Heart right ventricle (tissue), 16 donors: ENCODE measurements around the gene GDAP1L1. TPM values are rescaled to one million over a fixed set of nuclear protein-coding genes. Genes with fewer than 3 reads are reported as not detected.

ENCODE experiments used
- ATAC-seq, 8 donors: fragments of 200-7000 bp; cut with Tn5 transposase; one replicate each; pipeline ENCODE4 v1.9.1; 2020; ENCODE audit warnings: mild to moderate bottlenecking in 8 of 8, moderate library complexity in 8 of 8, moderate number of reproducible peaks in 1 of 8
- DNase-seq, 2 donors: peaks; one replicate each; pipeline ENCODE4 v3.0.0-alpha.2; 2020
- H3K27ac ChIP-seq, 10 donors: fragments of 200-600 bp; sonication (generic) in 2 of 10; one replicate each; pipeline versions ENCODE4 v1.5.0 to v1.8.0; 2020 to 2022; ENCODE audit warnings: mild to moderate bottlenecking in 3 of 10
- H3K27me3 ChIP-seq, 7 donors: fragments of 200-600 bp; one replicate each; pipeline ENCODE4 v1.8.0; 2021 to 2022; ENCODE audit warnings: mild to moderate bottlenecking in 2 of 7
- H3K36me3 ChIP-seq, 9 donors: fragments of 200-600 bp; sonication (generic) in 1 of 9; one replicate each; pipeline versions ENCODE4 v1.5.0 to v1.8.0; 2020 to 2022; ENCODE audit warnings: mild to moderate bottlenecking in 2 of 9
- H3K4me1 ChIP-seq, 9 donors: fragments of 200-600 bp; sonication (generic) in 1 of 9; one replicate each; pipeline versions ENCODE4 v1.5.0 to v1.8.0; 2020 to 2022; ENCODE audit warnings: mild to moderate bottlenecking in 4 of 9
- H3K4me3 ChIP-seq, 10 donors: fragments of 200-600 bp; sonication (generic) in 2 of 10; one replicate each; pipeline versions ENCODE4 v1.5.0 to v1.8.0; 2020 to 2022; ENCODE audit warnings: mild to moderate bottlenecking in 7 of 10, moderate library complexity in 2 of 10
- H3K9me3 ChIP-seq, 11 donors: fragments of 200-600 bp in 10 of 11; sonication (generic) in 2 of 11; one replicate each; pipeline versions ENCODE4 v1.5.0 to v1.8.0; 2013 to 2022; ENCODE audit warnings: mild to moderate bottlenecking in 2 of 11, control low read depth in 1 of 11, moderate library complexity in 1 of 11
- whole genome bisulfite sequencing, 2 donors: extraction: QIAGEN DNeasy Blood & Tissue Kit; methylation state at CpG; one replicate each; pipeline ENCODE4 v1.1.7; 2013; ENCODE audit warnings: inconsistent platforms in 1 of 2; 5-methylcytosine and 5-hydroxymethylcytosine counted together
- intact Hi-C, 10 donors: fragments of 100-400 bp; cut with DNase I; formaldehyde crosslinking; loops; one replicate each; pipeline versions ENCODE4 v1.11.1 to v1.14.2; 2022
- polyA plus RNA-seq, 2 donors: library from polyadenylated mRNA; stranded (reverse); fragments of 200-250 nt; gene quantifications; one replicate each; pipeline ENCODE4 v1.2.3, GENCODE V29; 2013
- total RNA-seq, 10 donors: library from RNA; stranded (reverse); fragmentation: NEBNext Ultra II Directional in 3 of 10; extraction: Animal tissue kit (Norgen Biotek cat#: 25700) in 3 of 10; gene quantifications; one replicate each; pipeline versions ENCODE4 v1.2.1 to v1.2.4, GENCODE V29; 2021 to 2023
- TF ChIP-seq, protein P1 (sequence below), 9 donors: fragments of 200-600 bp; sonication (generic) in 2 of 9; IDR thresholded peaks; one replicate each; pipeline versions ENCODE4 v1.5.0 to v1.8.0; 2021 to 2022; ENCODE audit warnings: antibody characterized with exemption in 9 of 9, mild to moderate bottlenecking in 5 of 9, moderate library complexity in 1 of 9
- donor health status: Arrhythmogenic right ventricular cardiomyopathy.
- donor health status: ischemic (EF 13 %, LVEDD 7.1; RV severe dilation, severe dysfunction).
- donor health status: healthy with polysubstance abuse.
- donor health status: DM: no; HTN: yes; CAD: no.
- donor health status: DM: no; HTN: no; CAD: no.
- donor health status: ischemic (EF 25% LVEDD 6.9; RV normal size, moderate dysfunction).
- donor health status: ischemic (EF 25% LVEDD 5.7; RV mildly dilated, moderate dysfunction).
- donor health status: healthy.
- donor health status: DM: yes; HTN: yes; CAD: no.
- donor health status: Ischemic cardiomyopathy.
- donor health status: ischemic (EF 35%, LVEDD 5.7; RV mildly dilated, moderate dysfunction).
- donor health status: nonischemic (EF 11% LVEDD 7.7; RV severe dilation, severe dysfunction).
- donor health status: DM: yes; HTN: yes; CAD: no.
- donor health status: PGD.
- donor health status: ischemic (EF 29% LVEDD 5.4; RV normal size, mild dysfunction).
- donor health status: nonischemic (EF 23%, LVEDD 6.1; RV moderate dilation, normal function).

Gene GDAP1L1
- total and polyA plus RNA-seq, 12 donors, result 0.09 to 0.71 (median 0.34) TPM; not detected in 2

- ATAC-seq (no peak), DNase-seq (no peak)
- Histone ChIP-seq H3K9me3 (no peaks in the 10 kb centered on the region), H3K4me3 (no peak overlapping the region), H3K36me3 (peaks cover 0 to 52% (median 25%) of the 10 kb centered on the region in 9 donors), H3K27me3 (no peaks in the 10 kb centered on the region), H3K4me1 (peaks cover 0 to 78% (median 61%) of the 10 kb centered on the region in 9 donors), H3K27ac (peak overlapping the region in 2 of 10 donors; percentile 97 to 99)
- TF ChIP-seq, protein P1, sequence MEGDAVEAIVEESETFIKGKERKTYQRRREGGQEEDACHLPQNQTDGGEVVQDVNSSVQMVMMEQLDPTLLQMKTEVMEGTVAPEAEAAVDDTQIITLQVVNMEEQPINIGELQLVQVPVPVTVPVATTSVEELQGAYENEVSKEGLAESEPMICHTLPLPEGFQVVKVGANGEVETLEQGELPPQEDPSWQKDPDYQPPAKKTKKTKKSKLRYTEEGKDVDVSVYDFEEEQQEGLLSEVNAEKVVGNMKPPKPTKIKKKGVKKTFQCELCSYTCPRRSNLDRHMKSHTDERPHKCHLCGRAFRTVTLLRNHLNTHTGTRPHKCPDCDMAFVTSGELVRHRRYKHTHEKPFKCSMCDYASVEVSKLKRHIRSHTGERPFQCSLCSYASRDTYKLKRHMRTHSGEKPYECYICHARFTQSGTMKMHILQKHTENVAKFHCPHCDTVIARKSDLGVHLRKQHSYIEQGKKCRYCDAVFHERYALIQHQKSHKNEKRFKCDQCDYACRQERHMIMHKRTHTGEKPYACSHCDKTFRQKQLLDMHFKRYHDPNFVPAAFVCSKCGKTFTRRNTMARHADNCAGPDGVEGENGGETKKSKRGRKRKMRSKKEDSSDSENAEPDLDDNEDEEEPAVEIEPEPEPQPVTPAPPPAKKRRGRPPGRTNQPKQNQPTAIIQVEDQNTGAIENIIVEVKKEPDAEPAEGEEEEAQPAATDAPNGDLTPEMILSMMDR (IDR thresholded peaks at IDR 0.05), result no peak
- intact Hi-C loops, result loop anchor here in 1 of 10 donors (5.0 kb wide), 1 partner anchor 749 kb away; the partner anchor contains the start of gene SRSF6
These were observed 41.0 kb upstream of the GDAP1L1 start for GRCh38 chr20:44206132-44206531.

- Histone ChIP-seq H3K27ac (peak overlapping the region in 8 of 10 donors; percentile 3 to 99 (median 40)), H3K9me3 (no peaks in the 10 kb centered on the region), H3K36me3 (peaks cover 0 to 41% (median 17%) of the 10 kb centered on the region in 9 donors), H3K4me1 (peaks cover 0 to 77% (median 64%) of the 10 kb centered on the region in 9 donors), H3K27me3 (no peaks in the 10 kb centered on the region), H3K4me3 (no peak overlapping the region)
- ATAC-seq (no peak), DNase-seq (no peak)
- TF ChIP-seq, protein P1 (IDR thresholded peaks at IDR 0.05), result no peak
- WGBS, 2 donors, result 29 to 40% methylated on average over 3 of the region's 3 CpGs
- intact Hi-C loops, result loop anchor here in 1 of 10 donors (5.0 kb wide), 1 partner anchor 750 kb away; the partner anchor contains the start of gene SRSF6
These were observed 39.9 kb upstream of the GDAP1L1 start for GRCh38 chr20:44207126-44207723.

DNA sequence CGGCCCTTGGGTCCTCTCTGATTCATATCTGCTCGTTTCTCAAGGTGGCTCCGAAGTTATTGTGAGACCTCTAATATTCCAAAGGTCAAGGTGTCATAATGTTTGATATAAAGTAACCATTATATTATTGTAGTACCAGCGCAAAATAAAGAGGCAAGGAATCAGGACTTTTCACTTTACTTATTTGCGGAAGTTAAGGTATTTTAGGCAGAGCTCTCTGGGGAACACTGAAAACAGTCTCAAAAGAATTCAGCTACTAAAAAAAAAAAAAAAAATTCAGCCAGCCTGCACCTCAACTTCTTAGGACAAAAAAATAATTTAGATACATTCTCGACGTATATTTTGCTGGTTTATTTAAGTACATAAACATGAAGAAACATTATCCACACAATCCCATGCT lies 38.9 kb upstream of the GDAP1L1 start:
- no peaks in the 10 kb centered on the region for H3K27me3 ChIP-seq
- intact Hi-C loops, result loop anchor here in 1 of 10 donors (5.0 kb wide), 1 partner anchor 751 kb away; the partner anchor contains the start of gene SRSF6
- TF ChIP-seq, protein P1 (IDR thresholded peaks at IDR 0.05), result no peak
- peaks cover 0 to 77% (median 63%) of the 10 kb centered on the region in 9 donors for H3K4me1 ChIP-seq
- H3K4me3 ChIP-seq, result peak overlapping the region in 6 of 10 donors; percentile 73 to 99 (median 96)
- H3K27ac ChIP-seq, result peak overlapping the region in 7 of 10 donors; percentile 21 to 99 (median 93)
- ATAC-seq, result no peak
- no peak for DNase-seq
- WGBS, 2 donors, result 38 to 52% methylated on average over 7 of the region's 7 CpGs
- peaks cover 0 to 31% (median 12%) of the 10 kb centered on the region in 9 donors for H3K36me3 ChIP-seq
- H3K9me3 ChIP-seq, result no peaks in the 10 kb centered on the region

GRCh38 chr20:44208770-44209169 lies 38.3 kb upstream of the GDAP1L1 start:
- H3K27me3 ChIP-seq, result no peaks in the 10 kb centered on the region
- peaks cover 0 to 75% (median 62%) of the 10 kb centered on the region in 9 donors for H3K4me1 ChIP-seq
- H3K4me3 ChIP-seq, result peak overlapping the region in 9 of 10 donors; percentile 73 to 99 (median 94)
- H3K27ac ChIP-seq, result peak overlapping the region in 7 of 10 donors; percentile 14 to 99 (median 97)
- intact Hi-C loops, result loop anchor here in 1 of 10 donors (5.0 kb wide), 1 partner anchor 751 kb away; the partner anchor contains the start of gene SRSF6
- H3K36me3 ChIP-seq, result peaks cover 0 to 30% (median 12%) of the 10 kb centered on the region in 9 donors
- TF ChIP-seq, protein P1 (IDR thresholded peaks at IDR 0.05), result no peak
- H3K9me3 ChIP-seq, result no peaks in the 10 kb centered on the region
- ATAC-seq (no peak), DNase-seq (no peak)
- WGBS, 2 donors, result 39 to 42% methylated on average over 7 of the region's 7 CpGs
